Neural cell (in vitro differentiated cells): ENCODE measurements around the gene MED29. TPM values are rescaled to one million over a fixed set of nuclear protein-coding genes. Genes with fewer than 3 reads are reported as not detected.

ENCODE experiments used
- H2AFZ ChIP-seq: fragments of 200-600, 300-800 bp; sonication (generic), shearing (Covaris generic); 2 replicates; pipeline ENCODE4 v1.6.0; 2014; ENCODE audit warnings: low read depth, mild to moderate bottlenecking, antibody characterized with exemption, low read length, moderate library complexity
- H3F3A ChIP-seq: fragments of 200-600 bp; shearing (Covaris generic); 2 replicates; pipeline ENCODE4 v1.6.1; 2016; ENCODE audit warnings: mild to moderate bottlenecking, moderate library complexity, mixed read lengths, antibody characterized with exemption, low read length; ENCODE audit not compliant: insufficient read depth, poor library complexity, severe bottlenecking
- H3K27ac ChIP-seq: fragments of 200-600, 300-800 bp; sonication (generic), shearing (Covaris generic); 2 replicates; pipeline ENCODE4 v1.5.1; 2014; ENCODE audit warnings: mild to moderate bottlenecking, low read length, moderate library complexity
- H3K27me3 ChIP-seq: fragments of 300-800, 200-600 bp; sonication (generic), shearing (Covaris generic); 2 replicates; pipeline ENCODE4 v1.6.0; 2014; ENCODE audit warnings: mild to moderate bottlenecking, low read depth, low read length, moderate library complexity; ENCODE audit not compliant: insufficient read depth
- H3K36me3 ChIP-seq: fragments of 300-800, 200-600 bp; sonication (generic), shearing (Covaris generic); 2 replicates; pipeline ENCODE4 v1.5.1; 2014; ENCODE audit warnings: mild to moderate bottlenecking, antibody characterized with exemption, low read length, moderate library complexity; ENCODE audit not compliant: insufficient read depth
- H3K4me2 ChIP-seq: fragments of 300-800, 200-600 bp; sonication (generic), shearing (Covaris generic); 2 replicates; pipeline ENCODE4 v1.6.0; 2014; ENCODE audit warnings: mild to moderate bottlenecking, low read length
- H3K4me3 ChIP-seq: fragments of 300-800, 200-600 bp; sonication (generic), shearing (Covaris generic); 2 replicates; pipeline ENCODE4 v1.5.1; 2014; ENCODE audit warnings: mild to moderate bottlenecking, low read length, moderate library complexity
- H3K79me2 ChIP-seq: fragments of 200-600 bp; shearing (Covaris generic); replicated peaks from 2 replicates; pipeline ENCODE4 v1.6.0; 2014; ENCODE audit warnings: mild to moderate bottlenecking, low read length, moderate library complexity; ENCODE audit not compliant: insufficient read depth
- H3K9ac ChIP-seq: fragments of 300-800, 200-600 bp; sonication (generic), shearing (Covaris generic); 2 replicates; pipeline ENCODE4 v1.6.1; 2016; ENCODE audit warnings: mild to moderate bottlenecking, low read length, mixed read lengths
- H3K9me2 ChIP-seq: fragments of 200-600 bp; shearing (Covaris generic); 2 replicates; pipeline ENCODE4 v1.6.1; 2016; ENCODE audit warnings: mild to moderate bottlenecking, low read length, mixed read lengths; ENCODE audit not compliant: insufficient read depth
- H3K9me3 ChIP-seq: fragments of 200-600, 300-800 bp; sonication (generic), shearing (Covaris generic); 2 replicates; pipeline ENCODE4 v1.6.1; 2016; ENCODE audit warnings: mild to moderate bottlenecking, mixed run types, low read length, moderate library complexity, mixed read lengths
- H4K20me1 ChIP-seq: fragments of 200-600 bp; shearing (Covaris generic); 2 replicates; pipeline ENCODE4 v1.6.1; 2016; ENCODE audit warnings: mild to moderate bottlenecking, mixed run types; ENCODE audit not compliant: insufficient read depth
- EP300 ChIP-seq: fragments of 450-650 bp; conservative IDR thresholded peaks from 2 replicates; pipeline ENCODE4 v1.6.1; 2014; ENCODE audit warnings: antibody characterized with exemption, mild to moderate bottlenecking, moderate library complexity; ENCODE audit not compliant: poor library complexity, severe bottlenecking
- EZH2 ChIP-seq: fragments of 200-600, 300-800 bp; shearing (Covaris generic), sonication (generic); IDR thresholded peaks from 2 replicates; pipeline ENCODE4 v1.6.1; 2014; ENCODE audit warnings: antibody characterized with exemption, low read length, borderline replicate concordance, mild to moderate bottlenecking; ENCODE audit not compliant: insufficient read depth, poor library complexity, severe bottlenecking
- MXI1 ChIP-seq: fragments of 450-650 bp; conservative IDR thresholded peaks from 2 replicates; pipeline ENCODE4 v1.6.1; 2014; ENCODE audit warnings: antibody characterized with exemption, mild to moderate bottlenecking; ENCODE audit not compliant: poor library complexity, severe bottlenecking
- POLR2AphosphoS5 ChIP-seq: IDR thresholded peaks from 2 replicates; pipeline ENCODE4 v1.6.1; 2012
- RAD21 ChIP-seq: fragments of 450-650 bp; conservative IDR thresholded peaks from 2 replicates; pipeline ENCODE4 v1.6.1; 2014; ENCODE audit warnings: antibody characterized with exemption, mild to moderate bottlenecking, moderate library complexity
- REST ChIP-seq: IDR thresholded peaks from 2 replicates; pipeline ENCODE4 v1.6.1; 2012; ENCODE audit warnings: borderline replicate concordance
- SMC3 ChIP-seq: fragments of 450-650 bp; conservative IDR thresholded peaks from 2 replicates; pipeline ENCODE4 v1.6.1; 2014; ENCODE audit warnings: antibody characterized with exemption, mild to moderate bottlenecking, moderate library complexity; ENCODE audit not compliant: poor library complexity
- TAF1 ChIP-seq: IDR thresholded peaks from 2 replicates; pipeline ENCODE4 v1.6.1; 2012; ENCODE audit warnings: low read depth
- polyA plus RNA-seq: library from polyadenylated mRNA; depleted of rRNA; stranded (reverse); fragments of >200 nt; gene quantifications from 2 replicates; pipeline ENCODE4 v1.2.3, GENCODE V29; 2014
- TF ChIP-seq, protein P1 (sequence below): fragments of 450-650 bp; IDR thresholded peaks from 2 replicates; pipeline ENCODE4 v1.5.1; 2014; ENCODE audit warnings: antibody characterized with exemption, mild to moderate bottlenecking, moderate library complexity; ENCODE audit not compliant: poor library complexity, severe bottlenecking

Gene MED29
- polyA plus RNA-seq, 1 donor from 2014 or later, result 39.5 TPM

GRCh38 chr19:39365531-39365930, 25.6 kb upstream of the MED29 start:
- H3K79me2 ChIP-seq, result no peaks in the 10 kb centered on the region
- no peak overlapping the region for H3K9ac ChIP-seq
- peaks cover 3% of the 10 kb centered on the region for H3K36me3 ChIP-seq
- H3K9me3 ChIP-seq, result no peaks in the 10 kb centered on the region
- H3K9me2 ChIP-seq, result no peaks in the 10 kb centered on the region
- no peaks in the 10 kb centered on the region for H3K27me3 ChIP-seq
- H3K4me3 ChIP-seq, result no peak overlapping the region
- H2AFZ ChIP-seq, result no peak overlapping the region
- TF ChIP-seq EP300 (no peak), EZH2 (no peak), POLR2AphosphoS5 (no peak), MXI1 (no peak), REST (no peak), TAF1 (no peak), SMC3 (no peak), RAD21 (no peak)
- TF ChIP-seq, protein P1, sequence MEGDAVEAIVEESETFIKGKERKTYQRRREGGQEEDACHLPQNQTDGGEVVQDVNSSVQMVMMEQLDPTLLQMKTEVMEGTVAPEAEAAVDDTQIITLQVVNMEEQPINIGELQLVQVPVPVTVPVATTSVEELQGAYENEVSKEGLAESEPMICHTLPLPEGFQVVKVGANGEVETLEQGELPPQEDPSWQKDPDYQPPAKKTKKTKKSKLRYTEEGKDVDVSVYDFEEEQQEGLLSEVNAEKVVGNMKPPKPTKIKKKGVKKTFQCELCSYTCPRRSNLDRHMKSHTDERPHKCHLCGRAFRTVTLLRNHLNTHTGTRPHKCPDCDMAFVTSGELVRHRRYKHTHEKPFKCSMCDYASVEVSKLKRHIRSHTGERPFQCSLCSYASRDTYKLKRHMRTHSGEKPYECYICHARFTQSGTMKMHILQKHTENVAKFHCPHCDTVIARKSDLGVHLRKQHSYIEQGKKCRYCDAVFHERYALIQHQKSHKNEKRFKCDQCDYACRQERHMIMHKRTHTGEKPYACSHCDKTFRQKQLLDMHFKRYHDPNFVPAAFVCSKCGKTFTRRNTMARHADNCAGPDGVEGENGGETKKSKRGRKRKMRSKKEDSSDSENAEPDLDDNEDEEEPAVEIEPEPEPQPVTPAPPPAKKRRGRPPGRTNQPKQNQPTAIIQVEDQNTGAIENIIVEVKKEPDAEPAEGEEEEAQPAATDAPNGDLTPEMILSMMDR, result no peak
- no peaks in the 10 kb centered on the region for H3F3A ChIP-seq
- no peak overlapping the region for H3K4me2 ChIP-seq
- no peaks in the 10 kb centered on the region for H4K20me1 ChIP-seq
- no peak overlapping the region for H3K27ac ChIP-seq

GRCh38 chr19:39369200-39369599, 22.0 kb upstream of the MED29 start:
- H3K36me3 ChIP-seq, result peaks cover 3% of the 10 kb centered on the region
- H3K4me3 ChIP-seq, result no peak overlapping the region
- no peaks in the 10 kb centered on the region for H3K27me3 ChIP-seq
- no peak overlapping the region for H3K27ac ChIP-seq
- H3K9me3 ChIP-seq, result no peaks in the 10 kb centered on the region
- H3K79me2 ChIP-seq, result no peaks in the 10 kb centered on the region
- TF ChIP-seq, protein P1, result no peak
- no peak for TF ChIP-seq TAF1
- no peak for TF ChIP-seq RAD21
- TF ChIP-seq MXI1, result no peak
- TF ChIP-seq EP300, result no peak
- TF ChIP-seq EZH2, result no peak
- no peak for TF ChIP-seq POLR2AphosphoS5
- TF ChIP-seq REST, result no peak
- no peak for TF ChIP-seq SMC3
- no peak overlapping the region for H3K9ac ChIP-seq
- H2AFZ ChIP-seq, result no peak overlapping the region
- no peaks in the 10 kb centered on the region for H3K9me2 ChIP-seq
- no peaks in the 10 kb centered on the region for H3F3A ChIP-seq
- no peaks in the 10 kb centered on the region for H4K20me1 ChIP-seq
- H3K4me2 ChIP-seq, result no peak overlapping the region
